A549 (cell line): Measurements from ENCODE around the gene ZNF385D. TPM values are rescaled to one million over a fixed set of nuclear protein-coding genes. Genes with fewer than 3 reads are reported as not detected.
A peak's percentile ranks its signal among the peaks of the same experiment; 100 is the strongest.
"Not testable (repeated sequence)": the region's sequence is repeated elsewhere in the genome, so short reads cannot be mapped to it uniquely, and the experiment has no call there.

Experiments used
- ATAC-seq, 2 experiments: fragments of 200-7000 bp in 1 of 2; fragments of >200 bp in 1 of 2; cut with Nextera tagmentation in 1 of 2; cut with Tn5 transposase in 1 of 2; 3 replicates each; pipeline versions ENCODE4 v1.8.0 to v1.9.1; 2018 to 2020; ENCODE audit warnings: mild to moderate bottlenecking in 1 of 2, moderate library complexity in 1 of 2
- CTCF ChIA-PET: fragments of 300-600 bp; sonication (Branson Sonifier 250); formaldehyde crosslinking; extraction: SDS; loops from one replicate; lab custom pipeline; 2021; ENCODE audit warnings: antibody characterized with exemption, inconsistent platforms; lab: Yijun Ruan, JAX
- POLR2A ChIA-PET: fragments of 350-600 bp; formaldehyde crosslinking; extraction: SDS; loops from one replicate; lab custom pipeline; 2021; ENCODE audit warnings: antibody characterized with exemption, inconsistent platforms; lab: Yijun Ruan, JAX
- DNase-seq, 2 experiments: peaks; one replicate each; pipeline versions ENCODE4 v3.0.0 to v3.0.0-alpha.2; 2011 to 2016; ENCODE audit warnings: low read depth in 1 of 2, low spot score in 1 of 2
- FAIRE-seq: peaks from 2 replicates; lab custom pipeline; 2011; peaks lifted over from hg19 to GRCh38; lab: Jason Lieb, UNC
- H3K27ac ChIP-seq, 2 experiments: fragments of >200 bp; sonication (Bioruptor Twin); formaldehyde crosslinking; 3 replicates each; pipeline ENCODE4 v1.5.1; 2016 to 2017
- H3K4me1 ChIP-seq: fragments of >200 bp; sonication (Bioruptor Twin); formaldehyde crosslinking; 3 replicates; pipeline ENCODE4 v1.6.1; 2016
- H3K4me2 ChIP-seq: fragments of >200 bp; sonication (Bioruptor Twin); formaldehyde crosslinking; 3 replicates; pipeline ENCODE4 v1.6.1; 2016
- H3K4me3 ChIP-seq: fragments of >200 bp; sonication (Bioruptor Twin); formaldehyde crosslinking; 3 replicates; pipeline ENCODE4 v1.5.1; 2016
- H3K9me3 ChIP-seq: fragments of >200 bp; sonication (Bioruptor Twin); formaldehyde crosslinking; 3 replicates; pipeline ENCODE4 v1.6.1; 2016
- CBX2 ChIP-seq: fragments of 200-600 bp; sonication (generic); IDR thresholded peaks from 2 replicates; pipeline ENCODE4 v1.6.1; 2016; ENCODE audit warnings: low read depth, mild to moderate bottlenecking, borderline replicate concordance
- CBX8 ChIP-seq: fragments of 200-600 bp; sonication (generic); IDR thresholded peaks from 2 replicates; pipeline ENCODE4 v1.6.1; 2016
- CTCF ChIP-seq: fragments of >200 bp; sonication (Bioruptor Twin); formaldehyde crosslinking; IDR thresholded peaks from 3 replicates; pipeline ENCODE4 v1.5.1; 2016
- E2F6 ChIP-seq: IDR thresholded peaks from 2 replicates; pipeline ENCODE4 v1.6.1; 2012; ENCODE audit warnings: low read depth, borderline replicate concordance
- EHMT2 ChIP-seq: fragments of 200-600 bp; sonication (generic); IDR thresholded peaks from 2 replicates; pipeline ENCODE4 v1.6.1; 2016; ENCODE audit warnings: antibody characterized with exemption, low read depth, mild to moderate bottlenecking, moderate library complexity
- ESRRA ChIP-seq: fragments of 150-350 bp; IDR thresholded peaks from 2 replicates; pipeline ENCODE4 v1.6.1; 2014; ENCODE audit warnings: mild to moderate bottlenecking, low read length, borderline replicate concordance
- GATA3 ChIP-seq: IDR thresholded peaks from 2 replicates; pipeline ENCODE4 v1.6.1; 2012; ENCODE audit warnings: borderline replicate concordance
- HEYL ChIP-seq: fragments of 250-450 bp; sonication (Bioruptor Pico); IDR thresholded peaks from 2 replicates; pipeline ENCODE4 v1.8.0; 2021; ENCODE audit warnings: mild to moderate bottlenecking, moderate library complexity
- KDM1A ChIP-seq: fragments of 200-600 bp; sonication (generic); IDR thresholded peaks from 2 replicates; pipeline ENCODE4 v1.6.1; 2016; ENCODE audit warnings: low read depth, mild to moderate bottlenecking
- KDM5A ChIP-seq: fragments of 200-600 bp; sonication (generic); IDR thresholded peaks from 2 replicates; pipeline ENCODE4 v1.6.1; 2016; ENCODE audit warnings: antibody characterized with exemption, mild to moderate bottlenecking
- MAFK ChIP-seq: fragments of 450-650 bp; IDR thresholded peaks from 2 replicates; pipeline ENCODE4 v1.6.1; 2014; ENCODE audit not compliant: partially characterized antibody
- RARB ChIP-seq: fragments of 250-450 bp; sonication (Bioruptor Pico); IDR thresholded peaks from 2 replicates; pipeline ENCODE4 v1.8.0; 2021; ENCODE audit warnings: mild to moderate bottlenecking, moderate library complexity
- RNF2 ChIP-seq: fragments of 200-600 bp; sonication (generic); IDR thresholded peaks from 2 replicates; pipeline ENCODE4 v1.6.1; 2016; ENCODE audit warnings: low read depth, mild to moderate bottlenecking, antibody characterized with exemption, moderate library complexity, borderline replicate concordance
- ZC3H11A ChIP-seq: fragments of 450-650 bp; IDR thresholded peaks from 2 replicates; pipeline ENCODE4 v1.6.1; 2014; ENCODE audit warnings: antibody characterized with exemption, mild to moderate bottlenecking
- ZFP36 ChIP-seq: fragments of 450-650 bp; IDR thresholded peaks from 2 replicates; pipeline ENCODE4 v1.6.1; 2014; ENCODE audit warnings: borderline replicate concordance; ENCODE audit not compliant: partially characterized antibody
- ZSCAN20 ChIP-seq: fragments of 250-450 bp; sonication (Bioruptor Pico); IDR thresholded peaks from 2 replicates; pipeline ENCODE4 v1.8.0; 2022; ENCODE audit warnings: mild to moderate bottlenecking, moderate library complexity
- WGBS: methylation state at CpG from one replicate; pipeline ENCODE4 v1.1.6; 2017; ENCODE audit errors: missing lambda C conversion rate; 5-methylcytosine and 5-hydroxymethylcytosine counted together
- polyA plus RNA-seq, 4 experiments: library from polyadenylated mRNA; depleted of rRNA in 3 of 4; stranded (reverse); fragments of >200 nt; fragmentation: RNase III in 1 of 4; extraction: RNeasy Plus Mini Kit Qiagen cat#74134 plus additional on column Dnase treatment in 1 of 4; gene quantifications; 2 replicates in 3 of 4; 3 replicates in 1 of 4; pipeline ENCODE4 v1.2.3, GENCODE V29; 2011 to 2017
- TF ChIP-seq, protein P1 (sequence below): fragments of 450-650 bp; IDR thresholded peaks from 2 replicates; pipeline ENCODE4 v1.6.1; 2014; ENCODE audit warnings: antibody characterized with exemption
- TF ChIP-seq, protein P2 (sequence below): fragments of >200 bp; sonication (Bioruptor Twin); formaldehyde crosslinking; IDR thresholded peaks from 2 replicates; pipeline ENCODE4 v1.6.1; 2016

Gene ZNF385D
- polyA plus RNA-seq, 2 of the 4 experiments (the other 2 are of a cell fraction), result not detected

DNA sequence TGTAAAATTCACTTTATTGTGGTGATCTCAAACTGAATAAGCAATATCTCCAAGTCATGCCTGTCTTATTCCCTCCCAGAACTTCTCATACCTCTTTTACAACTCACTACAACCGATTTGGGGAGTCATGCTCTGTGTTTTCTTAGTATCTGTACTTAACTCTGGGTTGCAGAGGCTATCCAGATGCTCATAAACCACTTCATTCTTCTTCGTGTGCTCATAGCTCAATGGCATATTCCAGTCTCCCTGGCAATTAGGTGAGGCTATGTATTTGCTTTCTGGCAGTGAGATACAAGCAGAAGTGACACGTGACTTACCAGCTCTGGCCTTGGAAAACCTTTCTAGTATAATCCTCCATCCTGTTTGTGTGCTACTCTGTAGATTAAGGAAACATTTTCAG is 360.9 kb downstream of the ZNF385D start:
- peak in 1 of 2 experiments; percentile 7 for DNase-seq

DNA sequence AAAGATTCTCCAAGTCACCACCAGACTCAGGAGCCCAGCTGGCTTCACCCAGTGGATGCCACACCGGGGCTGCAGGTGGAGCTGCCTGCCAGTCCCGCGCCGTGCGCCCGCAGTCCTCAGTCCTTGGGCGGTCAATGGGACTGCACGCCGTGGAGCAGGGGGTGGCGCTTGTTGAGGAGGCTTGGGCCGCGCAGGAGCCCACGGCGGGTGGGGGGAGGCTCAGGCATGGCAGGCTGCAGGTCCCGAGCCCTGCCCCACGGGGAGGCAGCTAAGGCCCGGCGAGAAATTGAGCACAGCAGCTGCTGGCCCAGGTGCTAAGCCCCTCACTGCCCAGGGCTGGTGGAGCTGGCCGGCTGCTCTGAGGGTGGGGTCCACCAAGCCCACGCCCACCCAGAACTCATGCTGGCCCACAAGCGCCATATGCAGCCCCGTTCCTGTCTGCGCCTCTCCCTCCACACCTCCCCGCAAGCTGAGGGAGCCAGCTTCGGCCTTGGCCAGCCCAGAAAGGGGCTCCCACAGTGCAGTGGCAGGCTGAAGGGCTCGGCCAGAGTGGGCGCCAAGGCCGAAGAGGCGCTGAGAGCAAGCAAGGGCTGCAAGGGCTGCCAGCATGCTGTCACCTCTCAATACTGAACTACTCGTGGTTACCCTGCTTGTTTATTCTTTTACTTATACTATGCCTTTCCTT is 363.7 kb downstream of the ZNF385D start:
- H3K4me2 ChIP-seq, H3K4me1 ChIP-seq, CTCF ChIA-PET, DNase-seq, H3K9me3 ChIP-seq, H3K4me3 ChIP-seq, ATAC-seq, POLR2A ChIA-PET, FAIRE-seq, H3K27ac ChIP-seq: not testable (repeated sequence)
- WGBS, result 47% methylated on average over 23 of the region's 30 CpGs

More for the DNA sequence above, 360.9 kb downstream of the ZNF385D start:
- POLR2A ChIA-PET, result no interaction called here
- TF ChIP-seq CBX8 (no peak), ZSCAN20 (CRISPR knock-in tag) (no peak), ZFP36 (no peak), KDM5A (no peak), RNF2 (no peak), CTCF (no peak), ESRRA (no peak), E2F6 (no peak), KDM1A (no peak), CBX2 (no peak), EHMT2 (no peak)
- TF ChIP-seq, protein P1, sequence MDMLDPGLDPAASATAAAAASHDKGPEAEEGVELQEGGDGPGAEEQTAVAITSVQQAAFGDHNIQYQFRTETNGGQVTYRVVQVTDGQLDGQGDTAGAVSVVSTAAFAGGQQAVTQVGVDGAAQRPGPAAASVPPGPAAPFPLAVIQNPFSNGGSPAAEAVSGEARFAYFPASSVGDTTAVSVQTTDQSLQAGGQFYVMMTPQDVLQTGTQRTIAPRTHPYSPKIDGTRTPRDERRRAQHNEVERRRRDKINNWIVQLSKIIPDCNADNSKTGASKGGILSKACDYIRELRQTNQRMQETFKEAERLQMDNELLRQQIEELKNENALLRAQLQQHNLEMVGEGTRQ, result no peak
- TF ChIP-seq, protein P2, sequence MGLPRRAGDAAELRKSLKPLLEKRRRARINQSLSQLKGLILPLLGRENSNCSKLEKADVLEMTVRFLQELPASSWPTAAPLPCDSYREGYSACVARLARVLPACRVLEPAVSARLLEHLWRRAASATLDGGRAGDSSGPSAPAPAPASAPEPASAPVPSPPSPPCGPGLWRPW, result no peak
- WGBS, result 2% methylated on average over 3 of the region's 3 CpGs
- Histone ChIP-seq H3K27ac (no peak overlapping the region), H3K4me2 (no peak overlapping the region), H3K4me3 (no peak overlapping the region), H3K4me1 (no peaks in the 10 kb centered on the region), H3K9me3 (no peaks in the 10 kb centered on the region)
- CTCF ChIA-PET, result no interaction called here
- FAIRE-seq (no peak), ATAC-seq (no peak)

GRCh38 chr3:21378036-21378435 is 373.0 kb downstream of the ZNF385D start:
- H3K4me1 ChIP-seq, CTCF ChIA-PET, H3K4me2 ChIP-seq, H3K27ac ChIP-seq, DNase-seq, ATAC-seq, H3K4me3 ChIP-seq, POLR2A ChIA-PET, FAIRE-seq, H3K9me3 ChIP-seq: not testable (repeated sequence)
- WGBS, result 24% methylated on average over 5 of the region's 5 CpGs

DNA sequence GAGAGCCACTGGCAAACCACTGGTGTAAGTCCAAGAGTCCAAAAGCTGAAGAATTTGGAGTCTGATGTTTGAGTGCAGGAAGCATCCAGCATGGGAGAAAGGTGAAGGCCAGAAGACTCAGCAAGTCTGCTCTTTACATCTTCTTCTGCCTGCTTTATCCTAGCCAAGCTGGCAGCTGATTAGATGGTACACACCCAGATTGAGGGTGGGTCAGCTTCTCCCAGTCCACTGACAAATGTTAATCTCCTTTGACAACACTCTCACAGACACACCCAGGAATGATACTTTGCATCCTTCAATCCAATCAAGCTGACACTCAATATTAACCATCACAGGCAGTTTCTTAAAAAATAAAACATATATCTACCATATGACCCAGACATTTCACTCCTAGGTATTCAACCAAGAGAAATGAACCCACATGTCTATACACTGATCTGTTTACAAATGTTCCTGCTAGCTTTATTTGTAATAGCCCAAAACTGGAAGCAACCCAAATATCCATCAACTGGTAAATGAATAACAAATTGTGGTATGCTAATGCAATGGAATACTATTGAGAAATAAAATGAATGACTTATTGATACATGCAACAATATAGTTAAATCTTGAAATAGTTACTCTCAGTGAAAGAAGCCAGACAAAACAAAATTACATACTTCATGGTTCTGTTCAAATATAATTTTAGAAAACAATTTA is 373.8 kb downstream of the ZNF385D start:
- POLR2A ChIA-PET, result no interaction called here
- CTCF ChIA-PET, result no interaction called here
- Histone ChIP-seq H3K4me1 (no peaks in the 10 kb centered on the region), H3K4me3 (no peak overlapping the region), H3K27ac (no peak overlapping the region), H3K9me3 (no peaks in the 10 kb centered on the region), H3K4me2 (no peak overlapping the region)
- DNase-seq (no peak), ATAC-seq (no peak), FAIRE-seq (no peak)
- no peak for TF ChIP-seq HEYL (CRISPR knock-in tag)
- TF ChIP-seq RARB (CRISPR knock-in tag), result no peak
- no peak for TF ChIP-seq MAFK
- TF ChIP-seq GATA3, result no peak
- TF ChIP-seq ZC3H11A, result no peak
- TF ChIP-seq, protein P2, result no peak
